SU-DHL-6 (cell line): ENCODE results near the gene NPAS3.

Source experiments
- H2AFZ ChIP-seq: fragments of 200-600 bp; sonication (generic); 2 replicates; pipeline ENCODE4 v1.6.1; 2014; ENCODE audit warnings: low read depth, mild to moderate bottlenecking, moderate library complexity, mixed read lengths, antibody characterized with exemption, low read length; ENCODE audit not compliant: severe bottlenecking
- H3F3A ChIP-seq: fragments of 200-600 bp; shearing (Covaris generic); 2 replicates; pipeline ENCODE4 v1.6.0; 2016; ENCODE audit warnings: antibody characterized with exemption, mild to moderate bottlenecking; ENCODE audit not compliant: insufficient read depth
- H3K27ac ChIP-seq: fragments of 200-600 bp; sonication (generic); 2 replicates; pipeline ENCODE4 v1.5.1; 2016; ENCODE audit warnings: low read depth, mild to moderate bottlenecking, low read length, moderate library complexity, mixed read lengths
- H3K27me3 ChIP-seq: fragments of 200-600 bp; sonication (generic), shearing (Covaris generic); 2 replicates; pipeline ENCODE4 v1.6.0; 2014; ENCODE audit warnings: mild to moderate bottlenecking, low read length
- H3K36me3 ChIP-seq: fragments of 200-600 bp; sonication (generic); 2 replicates; pipeline ENCODE4 v1.6.1; 2014; ENCODE audit warnings: mild to moderate bottlenecking, low read length, mixed read lengths
- H3K4me2 ChIP-seq: fragments of 300-600, 200-600 bp; shearing (Covaris generic), sonication (generic); 2 replicates; pipeline ENCODE4 v1.6.0; 2014; ENCODE audit warnings: low read length, low read depth, mild to moderate bottlenecking; ENCODE audit not compliant: poor library complexity, severe bottlenecking
- H3K4me3 ChIP-seq: fragments of 200-600 bp; sonication (generic); 2 replicates; pipeline ENCODE4 v1.5.1; 2014; ENCODE audit warnings: antibody characterized with exemption, low read length, mild to moderate bottlenecking, mixed read lengths; ENCODE audit not compliant: insufficient read depth, poor library complexity, severe bottlenecking
- H3K79me2 ChIP-seq: fragments of 200-600 bp; sonication (generic); 2 replicates; pipeline ENCODE4 v1.6.1; 2014; ENCODE audit warnings: mild to moderate bottlenecking, low read length, moderate library complexity; ENCODE audit not compliant: insufficient read depth
- H3K9ac ChIP-seq: fragments of 200-600 bp; sonication (generic); 2 replicates; pipeline ENCODE4 v1.7.0; 2014; ENCODE audit warnings: mild to moderate bottlenecking, low read length
- H3K9me2 ChIP-seq: fragments of 200-600 bp; sonication (generic); replicated peaks from 2 replicates; pipeline ENCODE4 v1.6.1; 2014; ENCODE audit warnings: low read length; ENCODE audit not compliant: insufficient read depth
- H3K9me3 ChIP-seq: fragments of 200-600 bp; sonication (generic); 2 replicates; pipeline ENCODE4 v1.6.1; 2014; ENCODE audit warnings: low read length, mixed read lengths; ENCODE audit not compliant: insufficient read depth
- H4K20me1 ChIP-seq: fragments of 200-600 bp; sonication (generic); 2 replicates; pipeline ENCODE4 v1.6.1; 2014; ENCODE audit warnings: low read depth, mild to moderate bottlenecking, antibody characterized with exemption, low read length, moderate library complexity, mixed read lengths
- EZH2phosphoT487 ChIP-seq: fragments of 200-600 bp; sonication (generic), shearing (Covaris generic); conservative IDR thresholded peaks from 2 replicates; pipeline ENCODE4 v1.6.1; 2018; ENCODE audit warnings: mild to moderate bottlenecking, antibody characterized with exemption, low read length, moderate library complexity, mixed read lengths
- TF ChIP-seq, protein P1 (sequence below): fragments of 200-600 bp; sonication (generic); IDR thresholded peaks from one replicate; pipeline ENCODE4 v1.5.1; 2017; ENCODE audit warnings: antibody characterized with exemption, mild to moderate bottlenecking, low read length, moderate library complexity; ENCODE audit not compliant: insufficient read depth, poor library complexity, severe bottlenecking

NPAS3 gene

DNA sequence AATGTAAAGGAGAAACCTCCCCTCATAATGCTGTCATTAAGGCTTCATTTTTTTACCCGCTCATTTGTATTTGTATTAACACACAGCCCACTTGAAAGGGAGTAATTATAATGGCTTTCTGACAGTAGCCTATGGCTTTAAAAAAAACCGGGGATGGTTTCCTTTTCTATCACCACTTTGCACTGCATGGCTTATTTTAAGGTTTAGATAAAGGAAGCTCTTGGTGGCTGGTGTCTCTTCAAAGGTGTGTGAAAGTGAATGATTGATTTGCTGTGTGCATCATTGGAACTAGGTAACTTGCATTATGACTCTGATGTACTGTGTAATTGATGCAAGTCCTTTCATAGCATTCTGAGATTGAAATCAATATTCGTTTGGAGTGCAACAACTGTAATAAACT, 80.7 kb downstream of the NPAS3 start:
- no peaks in the 10 kb centered on the region for H3F3A ChIP-seq
- no peak overlapping the region for H3K4me2 ChIP-seq
- H3K9me3 ChIP-seq = no peaks in the 10 kb centered on the region
- H3K9ac ChIP-seq = no peak overlapping the region
- no peaks in the 10 kb centered on the region for H3K36me3 ChIP-seq
- H3K27me3 ChIP-seq = no peaks in the 10 kb centered on the region
- H3K4me3 ChIP-seq = no peak overlapping the region
- TF ChIP-seq, protein P1, sequence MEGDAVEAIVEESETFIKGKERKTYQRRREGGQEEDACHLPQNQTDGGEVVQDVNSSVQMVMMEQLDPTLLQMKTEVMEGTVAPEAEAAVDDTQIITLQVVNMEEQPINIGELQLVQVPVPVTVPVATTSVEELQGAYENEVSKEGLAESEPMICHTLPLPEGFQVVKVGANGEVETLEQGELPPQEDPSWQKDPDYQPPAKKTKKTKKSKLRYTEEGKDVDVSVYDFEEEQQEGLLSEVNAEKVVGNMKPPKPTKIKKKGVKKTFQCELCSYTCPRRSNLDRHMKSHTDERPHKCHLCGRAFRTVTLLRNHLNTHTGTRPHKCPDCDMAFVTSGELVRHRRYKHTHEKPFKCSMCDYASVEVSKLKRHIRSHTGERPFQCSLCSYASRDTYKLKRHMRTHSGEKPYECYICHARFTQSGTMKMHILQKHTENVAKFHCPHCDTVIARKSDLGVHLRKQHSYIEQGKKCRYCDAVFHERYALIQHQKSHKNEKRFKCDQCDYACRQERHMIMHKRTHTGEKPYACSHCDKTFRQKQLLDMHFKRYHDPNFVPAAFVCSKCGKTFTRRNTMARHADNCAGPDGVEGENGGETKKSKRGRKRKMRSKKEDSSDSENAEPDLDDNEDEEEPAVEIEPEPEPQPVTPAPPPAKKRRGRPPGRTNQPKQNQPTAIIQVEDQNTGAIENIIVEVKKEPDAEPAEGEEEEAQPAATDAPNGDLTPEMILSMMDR = no peak
- no peak for TF ChIP-seq EZH2phosphoT487
- H3K27ac ChIP-seq = no peak overlapping the region
- no peaks in the 10 kb centered on the region for H3K79me2 ChIP-seq
- 0 out of 2 replicates have a peak, but pooled peaks cover 3% of the 10 kb centered on the region for H3K9me2 ChIP-seq
- no peaks in the 10 kb centered on the region for H4K20me1 ChIP-seq
- no peak overlapping the region for H2AFZ ChIP-seq

DNA sequence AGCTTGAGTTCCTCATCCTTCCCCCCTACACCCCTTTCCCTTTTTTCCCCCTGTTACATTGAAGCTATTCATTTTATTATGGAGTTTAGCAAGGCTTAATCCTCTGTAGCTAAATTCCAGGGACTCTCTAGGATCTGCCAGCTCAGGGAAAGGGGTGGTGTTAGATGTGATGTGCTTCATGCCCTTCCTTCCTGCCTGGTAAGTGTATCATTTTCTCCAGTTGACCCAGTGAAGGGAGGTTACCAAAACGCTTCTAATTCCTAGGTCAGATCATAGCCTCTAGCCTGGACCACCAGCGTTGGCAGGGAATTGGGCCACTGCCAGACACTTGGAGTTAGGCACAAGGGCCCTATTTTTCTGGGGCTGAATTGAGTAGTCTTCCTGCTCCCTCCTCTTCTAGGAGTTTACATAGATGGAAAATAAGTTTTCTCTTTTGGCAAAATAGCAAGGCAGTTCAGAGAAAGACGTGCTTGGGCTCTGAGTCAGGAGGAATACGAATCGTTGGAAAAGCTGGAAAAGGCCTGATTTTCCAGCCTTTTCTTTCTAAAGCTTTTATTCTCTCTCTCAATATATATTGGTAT, 88.3 kb downstream of the NPAS3 start:
- no peak overlapping the region for H3K4me2 ChIP-seq

DNA sequence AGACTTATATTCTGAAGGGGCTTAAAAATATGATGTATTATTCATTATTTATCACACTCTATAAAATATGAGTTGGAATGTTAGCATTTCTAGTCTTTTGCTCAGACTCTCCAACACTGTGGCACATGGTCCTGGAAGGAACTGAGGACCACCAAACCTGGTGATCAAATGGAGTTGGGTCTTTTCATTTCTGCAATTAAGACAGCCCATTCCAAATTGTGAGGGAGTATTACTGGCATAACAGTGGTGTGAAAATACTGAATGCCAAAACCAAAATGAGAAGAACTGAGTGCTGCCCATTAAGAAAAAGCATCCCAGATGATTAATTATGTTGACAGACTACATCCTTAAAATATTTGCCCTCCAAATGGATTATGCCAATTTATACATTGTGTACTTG, 90.8 kb downstream of the NPAS3 start:
- Histone ChIP-seq H4K20me1 (no peaks in the 10 kb centered on the region), H3K27me3 (no peaks in the 10 kb centered on the region), H3K4me2 (no peak overlapping the region), H3K36me3 (no peaks in the 10 kb centered on the region), H3K79me2 (no peaks in the 10 kb centered on the region), H3K9me2 (no peaks in the 10 kb centered on the region), H2AFZ (no peak overlapping the region), H3K27ac (no peak overlapping the region), H3F3A (no peaks in the 10 kb centered on the region), H3K4me3 (no peak overlapping the region), H3K9me3 (no peaks in the 10 kb centered on the region), H3K9ac (no peak overlapping the region)
- TF ChIP-seq EZH2phosphoT487 = no peak
- TF ChIP-seq, protein P1 = no peak

More for the DNA sequence above, 88.3 kb downstream of the NPAS3 start:
- Histone ChIP-seq H3K9me2 (no peaks in the 10 kb centered on the region), H3K79me2 (no peaks in the 10 kb centered on the region), H2AFZ (no peak overlapping the region), H4K20me1 (no peaks in the 10 kb centered on the region), H3K4me3 (no peak overlapping the region), H3K9me3 (no peaks in the 10 kb centered on the region), H3F3A (no peaks in the 10 kb centered on the region), H3K27ac (no peak overlapping the region), H3K27me3 (no peaks in the 10 kb centered on the region), H3K36me3 (no peaks in the 10 kb centered on the region), H3K9ac (no peak overlapping the region)
- TF ChIP-seq, protein P1 = no peak
- no peak for TF ChIP-seq EZH2phosphoT487
